ENCODE measurements around the gene TRIM37. TPM values are rescaled to one million over a fixed set of nuclear protein-coding genes. Genes with fewer than 3 reads are reported as not detected.
"Not testable (repeated sequence)": the region's sequence is repeated elsewhere in the genome, so short reads cannot be mapped to it uniquely, and the experiment has no call there.

TRIM37 gene
- total and polyA plus RNA-seq, 2 experiments from 2014 or later, result 25.6 to 30.0 TPM

- Histone ChIP-seq H3K36me3 (no peaks in the 10 kb centered on the region), H3K4me3 (no peak overlapping the region), H3K9me3 (ENCODE audit: low read depth) (no peaks in the 10 kb centered on the region), H3K4me1 (ENCODE audit: low read depth) (peaks cover 7% of the 10 kb centered on the region), H3K27ac (no peak overlapping the region), H3K27me3 (no peaks in the 10 kb centered on the region)
- no peak for DNase-seq (ENCODE audit: low read depth in 1 of 2, low spot score in 1 of 2)
- TF ChIP-seq CTCF (IDR thresholded peaks at IDR 0.05; ENCODE audit: low read depth, low read length), result no peak
Measured at GRCh38 chr17:59094861-59095530, 11.7 kb downstream of the TRIM37 start.

DNA sequence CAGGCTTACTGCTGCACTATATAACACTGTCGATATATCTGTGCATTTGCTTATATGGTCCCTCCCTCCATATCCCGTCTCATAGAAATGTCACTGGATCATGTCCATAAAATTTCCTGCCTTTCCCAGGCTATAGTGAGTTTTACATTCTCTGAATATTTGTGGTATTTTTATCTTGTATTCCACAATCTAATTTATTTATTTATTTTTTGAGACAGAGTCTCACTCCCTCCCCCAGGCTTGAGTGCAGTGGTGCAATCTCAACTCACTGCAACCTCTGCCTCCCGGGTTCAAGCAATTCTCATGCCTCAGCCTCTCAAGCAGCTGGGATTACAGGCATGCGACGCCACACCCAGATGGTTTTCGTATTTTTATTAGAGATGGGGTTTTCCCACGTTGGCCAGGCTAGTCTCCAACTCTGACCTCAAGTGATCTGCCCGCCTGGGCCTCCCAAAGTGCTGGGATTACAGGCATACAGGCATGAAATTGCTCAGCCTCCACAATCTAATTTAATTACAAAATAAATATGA is 12.9 kb downstream of the TRIM37 start:
- peak in 1 of 2 donors; percentile 97 for DNase-seq (ENCODE audit: low read depth in 1 of 2, low spot score in 1 of 2)
- no peaks in the 10 kb centered on the region for H3K9me3 ChIP-seq (ENCODE audit: low read depth)
- H3K27ac ChIP-seq, result peak overlapping the region; percentile 72
- H3K36me3 ChIP-seq, result peaks cover 4% of the 10 kb centered on the region
- no peak overlapping the region for H3K4me3 ChIP-seq
- peaks cover 7% of the 10 kb centered on the region for H3K4me1 ChIP-seq (ENCODE audit: low read depth)
- no peak for TF ChIP-seq CTCF (IDR thresholded peaks at IDR 0.05; ENCODE audit: low read depth, low read length)
- H3K27me3 ChIP-seq, result no peaks in the 10 kb centered on the region

DNA sequence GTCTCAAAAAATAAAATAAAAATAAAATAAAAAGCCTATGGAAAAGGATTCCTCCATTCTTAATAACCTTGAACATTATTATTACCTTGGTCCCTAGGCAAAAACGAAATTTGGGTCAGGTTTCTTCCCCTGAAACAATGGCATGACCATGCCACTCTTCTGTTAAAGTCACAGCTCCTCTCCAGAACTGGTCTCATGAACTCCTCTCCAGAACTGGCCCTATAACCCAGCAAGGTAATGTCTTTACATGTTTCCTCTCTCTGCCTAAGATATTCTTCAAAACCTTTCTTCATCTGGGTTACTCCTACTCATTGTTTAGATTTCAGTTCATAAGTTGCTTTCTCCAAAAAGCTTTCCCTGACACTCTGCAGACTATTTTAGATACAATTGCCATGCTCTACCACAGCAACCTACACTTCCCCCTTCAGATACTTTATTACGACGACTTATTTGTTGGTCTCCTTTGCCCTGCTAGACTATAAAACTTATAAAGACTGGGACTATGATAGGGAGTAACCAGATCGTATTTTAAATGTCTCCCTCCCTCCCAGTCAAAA is 13.5 kb downstream of the TRIM37 start:
- H3K27ac ChIP-seq, result peak overlapping the region; percentile 72
- DNase-seq (ENCODE audit: low read depth in 1 of 2, low spot score in 1 of 2), result no peak
- no peak for TF ChIP-seq CTCF (IDR thresholded peaks at IDR 0.05; ENCODE audit: low read depth, low read length)
- no peak overlapping the region for H3K4me3 ChIP-seq
- no peaks in the 10 kb centered on the region for H3K9me3 ChIP-seq (ENCODE audit: low read depth)
- H3K4me1 ChIP-seq (ENCODE audit: low read depth), result peaks cover 7% of the 10 kb centered on the region
- peaks cover 7% of the 10 kb centered on the region for H3K36me3 ChIP-seq
- no peaks in the 10 kb centered on the region for H3K27me3 ChIP-seq

DNA sequence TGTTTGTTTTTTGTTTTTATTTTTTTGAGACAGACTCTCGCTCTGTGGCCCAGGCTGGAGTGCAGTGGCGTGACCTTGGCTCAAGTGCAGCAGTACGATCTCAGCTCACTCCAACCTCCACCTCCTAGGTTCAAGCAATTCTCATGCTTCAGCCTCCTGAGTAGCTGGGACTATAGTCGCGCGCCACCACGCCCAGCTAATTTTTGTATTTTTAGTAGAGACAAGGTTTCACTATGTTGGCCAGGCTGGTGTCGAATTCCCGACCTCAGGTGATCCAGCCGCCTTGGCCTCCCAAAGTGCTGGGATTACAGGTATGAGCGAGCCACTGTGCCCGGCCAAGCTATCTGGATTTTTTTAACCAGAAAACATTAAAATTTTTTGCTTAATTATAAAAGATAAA is 16.1 kb downstream of the TRIM37 start:
- H3K4me3 ChIP-seq; H3K4me1 ChIP-seq (ENCODE audit: low read depth); DNase-seq (ENCODE audit: low read depth in 1 of 2, low spot score in 1 of 2): not testable (repeated sequence)

DNA sequence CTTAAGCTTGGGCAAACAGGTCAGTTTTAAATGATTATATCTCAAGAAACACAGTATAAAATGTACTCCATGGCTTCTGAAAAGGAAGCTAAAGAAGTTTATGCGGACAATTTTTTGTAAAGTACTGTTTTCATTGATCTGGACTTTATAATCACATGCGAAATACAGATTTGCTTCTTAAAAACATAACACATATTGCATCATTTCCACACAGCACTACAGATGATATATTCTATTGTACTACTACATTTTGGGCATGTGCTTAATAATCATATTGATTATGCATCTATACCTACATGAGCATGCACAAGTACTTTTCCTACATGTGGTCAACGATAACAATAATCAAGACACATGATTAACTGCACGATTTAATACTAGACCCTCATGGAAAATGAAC is 22.5 kb downstream of the TRIM37 start:
- TF ChIP-seq CTCF (IDR thresholded peaks at IDR 0.05; ENCODE audit: low read depth, low read length), result no peak
- H3K4me1 ChIP-seq (ENCODE audit: low read depth), result no peaks in the 10 kb centered on the region

More for the DNA sequence above, 16.1 kb downstream of the TRIM37 start:
- not testable (repeated sequence) for H3K27ac ChIP-seq; H3K27me3 ChIP-seq; H3K9me3 ChIP-seq (ENCODE audit: low read depth)
- peaks cover 14% of the 10 kb centered on the region for H3K36me3 ChIP-seq

DNA sequence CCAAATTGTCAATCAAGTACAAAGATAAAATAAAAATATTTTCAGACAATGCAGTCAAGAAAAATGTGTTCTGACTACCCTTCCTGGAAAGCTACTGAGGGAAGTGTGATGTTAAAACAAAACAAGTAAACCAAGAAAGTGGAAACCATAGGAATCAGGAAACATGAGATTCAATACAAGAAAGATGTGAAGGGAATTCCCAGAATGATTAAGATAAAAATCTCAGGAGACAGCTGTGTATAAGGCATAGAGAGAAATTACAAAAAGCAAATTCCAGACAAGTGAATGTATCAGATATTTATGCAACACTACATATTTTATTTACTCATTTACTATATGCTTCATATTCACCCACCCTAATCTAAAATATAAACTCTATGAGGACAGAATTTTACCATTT is 32.2 kb downstream of the TRIM37 start:
- H3K27ac ChIP-seq, result no peak overlapping the region
- DNase-seq (ENCODE audit: low read depth in 1 of 2, low spot score in 1 of 2), result peak in 1 of 2 donors; percentile 48
- H3K4me3 ChIP-seq, result no peak overlapping the region
- H3K4me1 ChIP-seq (ENCODE audit: low read depth), result no peaks in the 10 kb centered on the region
- no peaks in the 10 kb centered on the region for H3K9me3 ChIP-seq (ENCODE audit: low read depth)
- H3K27me3 ChIP-seq, result no peaks in the 10 kb centered on the region
- no peak for TF ChIP-seq CTCF (IDR thresholded peaks at IDR 0.05; ENCODE audit: low read depth, low read length)
- peaks cover 47% of the 10 kb centered on the region for H3K36me3 ChIP-seq

More for the DNA sequence above, 22.5 kb downstream of the TRIM37 start:
- Histone ChIP-seq H3K27ac (no peak overlapping the region), H3K4me3 (no peak overlapping the region), H3K9me3 (ENCODE audit: low read depth) (no peaks in the 10 kb centered on the region), H3K36me3 (peaks cover 31% of the 10 kb centered on the region), H3K27me3 (no peaks in the 10 kb centered on the region)
- DNase-seq (ENCODE audit: low read depth in 1 of 2, low spot score in 1 of 2), result no peak

Data from cardiac muscle cell (in vitro differentiated cells and primary cell).